ENCODE data around the gene CC2D2A. TPM values are rescaled to one million over a fixed set of nuclear protein-coding genes. Genes with fewer than 3 reads are reported as not detected.
A peak's percentile ranks its signal among the peaks of the same experiment; 100 is the strongest.

CC2D2A gene
- total RNA-seq, 1 donor from 2014 or later, result 15.5 TPM

GRCh38 chr4:15493411-15493810 lies 23.7 kb downstream of the CC2D2A start:
- H3K36me3 ChIP-seq, result no peaks in the 10 kb centered on the region
- TF ChIP-seq, protein P1, sequence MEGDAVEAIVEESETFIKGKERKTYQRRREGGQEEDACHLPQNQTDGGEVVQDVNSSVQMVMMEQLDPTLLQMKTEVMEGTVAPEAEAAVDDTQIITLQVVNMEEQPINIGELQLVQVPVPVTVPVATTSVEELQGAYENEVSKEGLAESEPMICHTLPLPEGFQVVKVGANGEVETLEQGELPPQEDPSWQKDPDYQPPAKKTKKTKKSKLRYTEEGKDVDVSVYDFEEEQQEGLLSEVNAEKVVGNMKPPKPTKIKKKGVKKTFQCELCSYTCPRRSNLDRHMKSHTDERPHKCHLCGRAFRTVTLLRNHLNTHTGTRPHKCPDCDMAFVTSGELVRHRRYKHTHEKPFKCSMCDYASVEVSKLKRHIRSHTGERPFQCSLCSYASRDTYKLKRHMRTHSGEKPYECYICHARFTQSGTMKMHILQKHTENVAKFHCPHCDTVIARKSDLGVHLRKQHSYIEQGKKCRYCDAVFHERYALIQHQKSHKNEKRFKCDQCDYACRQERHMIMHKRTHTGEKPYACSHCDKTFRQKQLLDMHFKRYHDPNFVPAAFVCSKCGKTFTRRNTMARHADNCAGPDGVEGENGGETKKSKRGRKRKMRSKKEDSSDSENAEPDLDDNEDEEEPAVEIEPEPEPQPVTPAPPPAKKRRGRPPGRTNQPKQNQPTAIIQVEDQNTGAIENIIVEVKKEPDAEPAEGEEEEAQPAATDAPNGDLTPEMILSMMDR (IDR thresholded peaks at IDR 0.05), result no peak
- ATAC-seq (no peak), DNase-seq (no peak)
- intact Hi-C loops (cut with DNase I), result no loop called here
- no peaks in the 10 kb centered on the region for H3K9me3 ChIP-seq
- H3K27ac ChIP-seq, result no peak overlapping the region
- H3K4me3 ChIP-seq, result no peak overlapping the region
- H3K27me3 ChIP-seq, result no peaks in the 10 kb centered on the region
- no peaks in the 10 kb centered on the region for H3K4me1 ChIP-seq

DNA sequence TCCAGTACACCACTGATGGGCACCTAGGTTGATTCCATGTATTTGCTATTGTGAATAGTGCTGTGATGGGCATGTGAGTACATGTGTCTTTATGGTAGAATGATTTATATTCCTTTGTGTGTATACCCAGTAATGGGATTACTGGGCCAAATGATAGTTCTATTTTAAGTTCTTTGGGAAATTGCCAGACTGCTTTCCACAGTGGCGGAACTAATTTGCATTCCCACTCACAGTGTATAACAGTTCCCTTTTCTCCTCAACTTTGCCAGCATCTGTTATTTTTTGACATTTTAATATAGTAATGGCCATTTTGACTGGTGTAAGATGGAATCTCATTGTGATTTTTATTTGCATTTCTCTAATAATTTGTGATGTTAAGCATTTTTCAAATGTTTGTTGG lies 25.9 kb downstream of the CC2D2A start:
- Histone ChIP-seq H3K9me3 (no peaks in the 10 kb centered on the region), H3K36me3 (no peaks in the 10 kb centered on the region), H3K27me3 (no peaks in the 10 kb centered on the region), H3K27ac (no peak overlapping the region), H3K4me1 (no peaks in the 10 kb centered on the region), H3K4me3 (no peak overlapping the region)
- TF ChIP-seq, protein P1 (IDR thresholded peaks at IDR 0.05), result no peak
- ATAC-seq (peak; percentile 17), DNase-seq (no peak)
- intact Hi-C loops (cut with DNase I), result no loop called here

- TF ChIP-seq, protein P1 (IDR thresholded peaks at IDR 0.05), result no peak
- Histone ChIP-seq H3K9me3 (no peaks in the 10 kb centered on the region), H3K36me3 (peaks cover 1% of the 10 kb centered on the region), H3K4me1 (no peaks in the 10 kb centered on the region), H3K4me3 (no peak overlapping the region), H3K27me3 (no peaks in the 10 kb centered on the region), H3K27ac (no peak overlapping the region)
- DNase-seq (no peak), ATAC-seq (no peak)
- intact Hi-C loops (cut with DNase I), result no loop called here
Observed at GRCh38 chr4:15498356-15498755, 28.7 kb downstream of the CC2D2A start.

DNA sequence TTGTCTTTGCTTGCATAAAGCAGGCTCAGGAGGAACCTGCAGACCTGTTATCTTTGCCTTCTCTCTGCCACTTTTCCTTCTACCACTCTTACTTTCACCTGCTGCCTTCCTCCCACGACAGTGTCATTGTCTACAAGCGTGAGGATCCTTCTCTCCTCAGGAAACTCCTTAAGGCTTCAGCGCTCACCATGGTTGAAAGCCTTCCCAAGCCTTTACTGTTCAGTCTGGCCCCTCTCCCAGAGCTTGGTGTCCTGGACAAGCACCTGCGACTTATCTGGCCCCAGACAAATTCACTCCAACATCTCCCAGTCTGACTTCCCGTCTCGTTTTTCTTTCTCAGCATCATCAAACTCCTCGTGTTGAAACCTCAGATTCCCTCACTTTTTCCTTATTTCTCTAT lies 31.0 kb downstream of the CC2D2A start:
- TF ChIP-seq, protein P1 (IDR thresholded peaks at IDR 0.05), result no peak
- Histone ChIP-seq H3K9me3 (no peaks in the 10 kb centered on the region), H3K4me3 (no peak overlapping the region), H3K4me1 (no peaks in the 10 kb centered on the region), H3K27ac (no peak overlapping the region), H3K27me3 (no peaks in the 10 kb centered on the region), H3K36me3 (peaks cover 6% of the 10 kb centered on the region)
- no peak for ATAC-seq
- intact Hi-C loops (cut with DNase I), result no loop called here
- DNase-seq, result no peak

DNA sequence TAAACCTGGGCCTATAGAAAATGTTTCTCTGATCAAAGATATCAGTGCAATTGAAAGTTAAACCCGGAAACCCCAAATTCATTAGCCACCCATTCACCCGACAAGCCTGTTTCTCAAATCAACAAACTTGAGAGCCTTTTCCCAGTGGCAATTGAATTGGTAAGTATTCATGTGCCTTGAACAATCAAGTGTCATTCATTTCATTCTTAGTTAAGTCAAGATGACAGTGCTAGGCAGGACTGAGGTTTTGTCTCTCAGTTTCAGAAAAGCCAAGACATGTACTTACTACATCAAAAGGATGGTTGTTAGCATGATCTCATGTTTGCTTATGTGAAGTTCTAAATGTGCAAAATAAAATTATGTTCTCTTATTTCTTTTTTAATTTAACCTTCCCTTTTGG lies 32.3 kb downstream of the CC2D2A start:
- Histone ChIP-seq H3K36me3 (peaks cover 6% of the 10 kb centered on the region), H3K27me3 (no peaks in the 10 kb centered on the region), H3K9me3 (no peaks in the 10 kb centered on the region), H3K27ac (no peak overlapping the region), H3K4me1 (no peaks in the 10 kb centered on the region), H3K4me3 (no peak overlapping the region)
- intact Hi-C loops (cut with DNase I), result no loop called here
- TF ChIP-seq, protein P1 (IDR thresholded peaks at IDR 0.05), result no peak
- no peak for ATAC-seq
- no peak for DNase-seq

GRCh38 chr4:15502384-15502783 lies 32.7 kb downstream of the CC2D2A start:
- intact Hi-C loops (cut with DNase I), result no loop called here

More at GRCh38 chr4:15502384-15502783, 32.7 kb downstream of the CC2D2A start:
- TF ChIP-seq, protein P1 (IDR thresholded peaks at IDR 0.05), result no peak
- ATAC-seq (no peak), DNase-seq (no peak)
- Histone ChIP-seq H3K9me3 (no peaks in the 10 kb centered on the region), H3K27ac (no peak overlapping the region), H3K4me1 (no peaks in the 10 kb centered on the region), H3K27me3 (no peaks in the 10 kb centered on the region), H3K4me3 (no peak overlapping the region), H3K36me3 (peaks cover 6% of the 10 kb centered on the region)

Measured in upper lobe of right lung (tissue), 1 donor.